HG03108 (cell line): ENCODE data around the gene SLC17A9.

Experiments used
- ATAC-seq: cut with Tn5 transposase; IDR thresholded peaks from one replicate; pipeline ENCODE4 v1.9.1; 2021; ENCODE audit warnings: moderate library complexity; ENCODE audit not compliant: unreplicated experiment

SLC17A9 gene

GRCh38 chr20:62966212-62967148, 14.0 kb downstream of the SLC17A9 start:
- ATAC-seq: no peak

- ATAC-seq: no peak
Observed at GRCh38 chr20:62967149-62967501, 14.6 kb downstream of the SLC17A9 start.

DNA sequence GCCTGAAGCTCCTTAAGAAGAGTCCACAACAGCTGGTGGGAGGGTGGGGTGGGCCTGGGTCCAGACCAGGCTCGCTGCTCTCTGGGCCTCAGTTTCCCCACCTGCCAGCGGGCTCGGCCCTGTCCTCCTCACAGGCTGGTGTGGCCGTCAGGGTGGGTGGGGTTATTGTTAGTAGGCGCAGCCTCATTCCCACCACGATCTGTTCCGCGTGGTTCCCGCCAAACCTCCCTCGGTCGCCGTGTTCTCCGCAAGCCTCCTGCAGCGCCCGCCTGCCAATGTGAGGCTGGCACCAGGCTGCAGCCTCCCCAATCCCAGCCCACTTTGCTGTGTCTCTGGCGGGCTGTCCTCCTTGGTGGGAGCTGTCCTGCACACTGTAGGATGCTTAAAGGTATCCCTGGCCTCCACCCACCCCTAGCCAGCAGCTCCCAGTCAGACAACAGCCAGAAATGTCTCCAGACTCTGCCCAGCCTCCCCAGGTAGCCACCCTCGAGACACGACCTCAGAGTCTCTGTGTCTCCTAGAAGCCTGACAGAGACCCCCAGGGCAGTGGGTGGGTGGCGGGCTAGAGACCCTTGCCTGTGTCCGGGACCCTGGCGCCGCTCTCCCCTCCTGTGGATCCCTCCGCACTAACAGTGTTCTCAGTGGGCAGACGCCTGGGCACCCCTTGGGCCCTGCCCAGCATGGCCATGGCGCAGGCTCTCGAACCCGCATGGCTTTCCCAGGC, 15.3 kb downstream of the SLC17A9 start:
- no peak for ATAC-seq

- ATAC-seq: no peak
Observed at GRCh38 chr20:62968378-62969178, 16.1 kb downstream of the SLC17A9 start.

- no peak for ATAC-seq
Observed at GRCh38 chr20:62969179-62969760, 16.8 kb downstream of the SLC17A9 start.

DNA sequence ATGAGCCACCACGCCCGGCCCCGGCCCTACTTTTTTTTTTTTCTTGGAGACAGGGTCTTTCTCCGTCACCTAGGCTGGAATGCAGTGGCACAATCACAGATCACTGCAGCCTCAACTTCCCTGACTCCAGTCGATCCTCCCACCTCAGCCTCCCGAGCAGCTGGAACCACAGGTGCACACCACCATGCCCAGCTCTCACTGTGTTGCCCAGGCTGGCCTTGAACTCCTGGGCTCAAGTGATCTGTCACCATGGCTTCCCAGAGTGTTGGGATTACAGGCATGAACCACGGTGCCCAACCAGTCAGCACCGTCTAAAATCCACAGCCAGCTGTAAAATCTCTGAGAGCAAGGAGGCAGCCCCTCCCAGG, 17.4 kb downstream of the SLC17A9 start:
- no peak for ATAC-seq

GRCh38 chr20:62970307-62971210, 18.1 kb downstream of the SLC17A9 start:
- ATAC-seq: no peak

GRCh38 chr20:62971211-62971949, 18.9 kb downstream of the SLC17A9 start:
- no peak for ATAC-seq

- ATAC-seq: peak; percentile 79
Observed at GRCh38 chr20:62971950-62972844, 19.7 kb downstream of the SLC17A9 start.

GRCh38 chr20:62972845-62973745, 20.6 kb downstream of the SLC17A9 start:
- ATAC-seq: no peak

- no peak for ATAC-seq
Observed at GRCh38 chr20:62975251-62975760, 22.8 kb downstream of the SLC17A9 start.

DNA sequence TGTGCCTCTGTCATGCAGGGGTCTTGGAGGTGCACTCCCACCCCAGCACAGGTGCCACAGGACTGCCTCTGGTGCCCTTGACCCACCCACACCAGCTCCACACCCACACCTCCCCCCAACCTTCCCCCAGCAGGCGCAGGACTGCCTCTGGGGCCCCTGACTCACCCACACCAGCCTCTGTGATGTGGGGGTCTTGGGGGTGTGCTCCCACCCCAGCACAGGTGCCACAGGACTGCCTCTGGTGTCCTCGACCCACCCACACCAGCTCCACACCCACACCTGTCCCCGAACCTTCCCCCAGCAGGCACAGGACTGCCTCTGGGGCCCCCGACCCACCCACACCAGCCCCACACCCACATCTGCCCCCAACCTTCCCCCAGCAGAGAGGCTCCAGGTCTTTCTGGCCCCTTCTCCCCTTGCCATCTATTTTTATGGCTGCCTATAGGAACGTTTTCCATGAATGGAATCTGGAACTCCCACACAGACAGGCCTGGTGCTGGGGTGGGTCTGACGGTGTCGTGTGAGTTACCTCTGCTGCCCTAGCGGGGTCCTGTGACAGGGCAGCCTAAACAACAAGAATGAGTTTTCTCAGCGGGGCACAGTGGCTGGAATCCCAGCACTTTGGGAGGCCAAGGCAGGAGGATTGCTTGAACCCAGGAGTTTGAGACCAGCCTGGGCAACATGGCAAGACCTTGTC, 23.5 kb downstream of the SLC17A9 start:
- ATAC-seq: no peak

- ATAC-seq: no peak
Observed at GRCh38 chr20:62976886-62977285, 24.4 kb downstream of the SLC17A9 start.

DNA sequence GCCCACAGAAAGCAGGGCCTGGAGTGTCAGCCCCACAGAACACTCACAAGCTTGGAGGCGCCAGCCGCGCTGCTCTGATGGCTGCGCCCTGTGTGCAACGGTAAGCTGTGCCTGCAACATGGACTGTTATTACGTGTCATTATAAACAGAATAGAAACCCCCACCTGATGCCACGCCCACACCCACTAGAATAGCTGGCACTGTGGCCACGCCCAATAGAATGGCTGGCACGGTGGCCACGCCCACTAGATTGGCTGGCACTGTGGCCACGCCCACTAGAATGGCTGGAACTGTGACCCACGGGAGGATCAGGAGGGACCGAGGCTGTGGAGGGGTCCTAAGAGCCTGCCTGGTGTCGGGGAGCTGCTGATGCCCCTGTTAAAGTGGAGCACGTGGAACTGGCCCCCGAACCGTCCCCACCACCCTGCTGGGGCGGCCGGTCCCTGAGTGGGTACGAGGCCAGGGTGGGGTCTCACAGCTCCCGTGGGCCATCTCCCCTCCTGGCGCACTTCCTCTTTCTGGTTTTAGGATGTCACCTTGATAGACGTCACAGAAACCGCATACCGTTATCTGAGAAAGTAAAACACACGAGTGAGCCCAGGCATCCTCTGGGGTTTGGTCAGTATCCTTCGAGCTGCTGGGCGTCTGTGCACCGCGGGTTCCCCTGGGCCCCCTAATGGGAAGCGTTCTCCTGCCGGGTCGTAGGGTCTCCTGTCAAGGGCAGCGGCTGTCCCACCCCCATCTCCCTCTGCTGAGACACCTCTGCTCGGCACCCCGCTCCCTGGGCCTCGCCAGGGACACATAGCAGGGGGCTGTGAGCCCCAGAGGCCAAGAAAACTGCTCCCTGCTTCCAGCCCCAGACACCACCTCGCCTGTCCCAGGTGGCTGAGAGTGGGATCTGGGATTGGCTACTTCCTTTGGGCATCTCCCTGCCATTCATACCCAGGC, 25.4 kb downstream of the SLC17A9 start:
- ATAC-seq: peak; percentile 52

GRCh38 chr20:62978561-62978943, 26.0 kb downstream of the SLC17A9 start:
- no peak for ATAC-seq
